ENCODE results near the gene ARFGEF2.
"Not testable (repeated sequence)": the region's sequence is repeated elsewhere in the genome, so short reads cannot be mapped to it uniquely, and the experiment has no call there.

The ARFGEF2 gene

GRCh38 chr20:49052334-49052733, 130.8 kb downstream of the ARFGEF2 start:
- Histone ChIP-seq H3K9me3 (ENCODE audit: control insufficient read depth in 2 of 2, low read length in 2 of 2) (no peaks in the 10 kb centered on the region), H3K4me1 (ENCODE audit: control insufficient read depth in 2 of 2, insufficient read depth in 2 of 2, low read length in 2 of 2) (peaks cover 3 to 5% of the 10 kb centered on the region in 2 donors), H3K27me3 (ENCODE audit: control insufficient read depth in 2 of 2, insufficient read depth in 2 of 2, low read length in 2 of 2) (no peaks in the 10 kb centered on the region), H3K36me3 (ENCODE audit: control insufficient read depth in 2 of 2, insufficient read depth in 2 of 2, low read length in 2 of 2) (peaks cover 0 to 11% of the 10 kb centered on the region in 2 donors), H3K4me3 (ENCODE audit: low read length in 2 of 2) (no peak overlapping the region), H3K27ac (ENCODE audit: low read depth in 2 of 2, low read length in 2 of 2) (no peak overlapping the region), H3K9ac (ENCODE audit: low read depth in 1 of 2, low read length in 2 of 2) (no peak overlapping the region)

- Histone ChIP-seq H3K4me3 (ENCODE audit: low read length in 2 of 2) (no peak overlapping the region), H3K27ac (ENCODE audit: low read depth in 2 of 2, low read length in 2 of 2) (no peak overlapping the region), H3K4me1 (ENCODE audit: control insufficient read depth in 2 of 2, insufficient read depth in 2 of 2, low read length in 2 of 2) (no peaks in the 10 kb centered on the region), H3K9ac (ENCODE audit: low read depth in 1 of 2, low read length in 2 of 2) (no peak overlapping the region), H3K27me3 (ENCODE audit: control insufficient read depth in 2 of 2, insufficient read depth in 2 of 2, low read length in 2 of 2) (no peaks in the 10 kb centered on the region), H3K36me3 (ENCODE audit: control insufficient read depth in 2 of 2, insufficient read depth in 2 of 2, low read length in 2 of 2) (peaks cover 0 to 15% of the 10 kb centered on the region in 2 donors), H3K9me3 (ENCODE audit: control insufficient read depth in 2 of 2, low read length in 2 of 2) (no peaks in the 10 kb centered on the region)
These were observed 132.6 kb downstream of the ARFGEF2 start for GRCh38 chr20:49054056-49054643.

- H3K9ac ChIP-seq (ENCODE audit: low read depth in 1 of 2, low read length in 2 of 2), result no peak overlapping the region
- H3K36me3 ChIP-seq (ENCODE audit: control insufficient read depth in 2 of 2, insufficient read depth in 2 of 2, low read length in 2 of 2), result peaks cover 11 to 31% of the 10 kb centered on the region in 2 donors
- no peaks in the 10 kb centered on the region for H3K27me3 ChIP-seq (ENCODE audit: control insufficient read depth in 2 of 2, insufficient read depth in 2 of 2, low read length in 2 of 2)
- H3K4me3 ChIP-seq (ENCODE audit: low read length in 2 of 2), result no peak overlapping the region
- H3K9me3 ChIP-seq (ENCODE audit: control insufficient read depth in 2 of 2, low read length in 2 of 2), result no peaks in the 10 kb centered on the region
- no peak overlapping the region for H3K27ac ChIP-seq (ENCODE audit: low read depth in 2 of 2, low read length in 2 of 2)
- H3K4me1 ChIP-seq (ENCODE audit: control insufficient read depth in 2 of 2, insufficient read depth in 2 of 2, low read length in 2 of 2), result no peaks in the 10 kb centered on the region
These were observed 141.8 kb downstream of the ARFGEF2 start for GRCh38 chr20:49063279-49063678.

GRCh38 chr20:49074521-49074920, 153.0 kb downstream of the ARFGEF2 start:
- no peaks in the 10 kb centered on the region for H3K27me3 ChIP-seq (ENCODE audit: control insufficient read depth in 2 of 2, insufficient read depth in 2 of 2, low read length in 2 of 2)
- H3K36me3 ChIP-seq (ENCODE audit: control insufficient read depth in 2 of 2, insufficient read depth in 2 of 2, low read length in 2 of 2), result peaks cover 36 to 59% of the 10 kb centered on the region in 2 donors
- H3K27ac ChIP-seq (ENCODE audit: low read depth in 2 of 2, low read length in 2 of 2), result no peak overlapping the region
- no peak overlapping the region for H3K9ac ChIP-seq (ENCODE audit: low read depth in 1 of 2, low read length in 2 of 2)
- no peaks in the 10 kb centered on the region for H3K4me1 ChIP-seq (ENCODE audit: control insufficient read depth in 2 of 2, insufficient read depth in 2 of 2, low read length in 2 of 2)
- H3K4me3 ChIP-seq (ENCODE audit: low read length in 2 of 2), result no peak overlapping the region
- H3K9me3 ChIP-seq (ENCODE audit: control insufficient read depth in 2 of 2, low read length in 2 of 2), result no peaks in the 10 kb centered on the region

GRCh38 chr20:49078310-49078709, 156.8 kb downstream of the ARFGEF2 start:
- Histone ChIP-seq H3K27me3 (ENCODE audit: control insufficient read depth in 2 of 2, insufficient read depth in 2 of 2, low read length in 2 of 2) (no peaks in the 10 kb centered on the region), H3K9me3 (ENCODE audit: control insufficient read depth in 2 of 2, low read length in 2 of 2) (no peaks in the 10 kb centered on the region), H3K36me3 (ENCODE audit: control insufficient read depth in 2 of 2, insufficient read depth in 2 of 2, low read length in 2 of 2) (peaks cover 32 to 48% of the 10 kb centered on the region in 2 donors), H3K4me1 (ENCODE audit: control insufficient read depth in 2 of 2, insufficient read depth in 2 of 2, low read length in 2 of 2) (no peaks in the 10 kb centered on the region), H3K4me3 (ENCODE audit: low read length in 2 of 2) (no peak overlapping the region), H3K27ac (ENCODE audit: low read depth in 2 of 2, low read length in 2 of 2) (no peak overlapping the region), H3K9ac (ENCODE audit: low read depth in 1 of 2, low read length in 2 of 2) (no peak overlapping the region)

GRCh38 chr20:49082295-49082694, 160.8 kb downstream of the ARFGEF2 start:
- H3K4me3 ChIP-seq (ENCODE audit: low read length in 2 of 2); H3K27ac ChIP-seq (ENCODE audit: low read depth in 2 of 2, low read length in 2 of 2); H3K9me3 ChIP-seq (ENCODE audit: control insufficient read depth in 2 of 2, low read length in 2 of 2); H3K27me3 ChIP-seq (ENCODE audit: control insufficient read depth in 2 of 2, insufficient read depth in 2 of 2, low read length in 2 of 2); H3K4me1 ChIP-seq (ENCODE audit: control insufficient read depth in 2 of 2, insufficient read depth in 2 of 2, low read length in 2 of 2); H3K9ac ChIP-seq (ENCODE audit: low read depth in 1 of 2, low read length in 2 of 2): not testable (repeated sequence)
- peaks cover 42 to 47% of the 10 kb centered on the region in 2 donors for H3K36me3 ChIP-seq (ENCODE audit: control insufficient read depth in 2 of 2, insufficient read depth in 2 of 2, low read length in 2 of 2)

Measured in mucosa of rectum (tissue), 2 donors.